NCI-H1105 (cell line): ENCODE data around the gene PANK4.

ENCODE experiments used
- DNase-seq: peaks from one replicate; lab custom pipeline; 2025; lab: John Stamatoyannopoulos, UW

The PANK4 gene

DNA sequence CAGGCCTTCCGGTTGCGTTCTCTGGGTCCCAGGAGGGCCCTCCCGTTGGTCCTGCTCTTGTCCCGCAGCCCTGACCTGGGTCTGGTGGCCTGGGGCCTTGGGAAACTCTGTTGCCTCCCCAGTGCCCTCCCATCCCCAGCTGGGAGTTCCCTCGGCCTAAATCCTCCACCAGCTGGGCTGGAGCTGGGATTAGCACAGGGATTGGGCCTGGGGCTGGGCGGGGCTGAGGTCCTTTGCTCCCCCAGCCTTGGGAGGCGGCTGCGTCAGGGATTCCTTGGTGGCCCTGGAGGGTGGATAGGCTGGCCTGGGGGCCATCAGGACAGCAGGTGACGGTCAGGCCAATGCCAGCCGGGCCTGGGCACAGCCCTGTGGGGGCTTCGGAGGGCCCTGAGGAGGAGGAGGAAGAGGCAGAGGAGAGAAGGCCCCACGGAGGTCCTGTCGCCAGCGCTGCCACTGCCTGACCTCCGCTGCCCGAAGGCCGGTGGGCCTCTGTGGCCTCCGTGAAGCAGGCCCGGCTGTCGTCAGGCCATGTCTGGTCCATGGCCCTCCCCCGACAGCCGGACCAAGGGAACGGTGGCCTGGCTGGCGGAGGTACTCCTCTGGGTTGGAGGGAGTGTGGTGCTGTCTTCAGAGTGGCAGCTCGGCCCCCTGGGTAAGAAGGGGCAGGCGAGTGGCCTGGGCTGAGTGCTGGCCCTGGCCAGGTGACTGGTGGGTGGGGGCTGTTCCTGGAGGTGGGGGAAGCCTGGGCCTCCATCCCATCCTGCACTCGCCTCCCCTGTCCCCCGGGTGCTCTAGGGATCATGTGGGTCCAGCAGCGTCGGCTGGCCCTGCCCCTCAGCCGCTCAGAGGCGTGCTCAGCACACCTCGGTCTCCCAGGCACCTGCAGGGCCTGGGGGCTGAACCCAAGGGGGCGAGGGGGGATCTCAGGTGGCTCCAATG lies 50.1 kb downstream of the PANK4 start, which contains the start of gene PLCH2:
TSS of gene PLCH2 (plus strand) at position 229 of the 939 bp plus-strand sequence. CDS start at position 529, 300 bp downstream.
- no peak for DNase-seq

DNA sequence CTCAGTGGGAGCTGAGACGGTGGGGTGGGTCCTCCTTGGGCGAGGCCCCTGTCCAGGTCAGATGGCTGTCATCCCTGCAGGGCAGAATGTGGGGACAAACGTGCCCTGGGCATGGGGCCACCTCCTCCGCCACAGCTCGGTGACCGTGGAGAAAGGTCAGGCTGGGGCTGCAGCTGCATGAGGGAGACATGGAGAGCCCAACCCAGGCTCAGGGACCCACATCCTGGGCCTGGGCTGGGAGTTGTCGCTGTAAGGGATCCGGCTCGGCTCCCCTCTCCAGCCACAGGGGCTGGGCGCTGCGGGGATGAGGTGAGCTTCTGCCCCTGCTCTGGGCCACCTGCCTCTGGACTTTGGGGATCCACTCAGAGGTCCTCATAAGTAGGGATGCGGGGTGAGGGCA lies 50.8 kb downstream of the PANK4 start:
- no peak for DNase-seq

DNA sequence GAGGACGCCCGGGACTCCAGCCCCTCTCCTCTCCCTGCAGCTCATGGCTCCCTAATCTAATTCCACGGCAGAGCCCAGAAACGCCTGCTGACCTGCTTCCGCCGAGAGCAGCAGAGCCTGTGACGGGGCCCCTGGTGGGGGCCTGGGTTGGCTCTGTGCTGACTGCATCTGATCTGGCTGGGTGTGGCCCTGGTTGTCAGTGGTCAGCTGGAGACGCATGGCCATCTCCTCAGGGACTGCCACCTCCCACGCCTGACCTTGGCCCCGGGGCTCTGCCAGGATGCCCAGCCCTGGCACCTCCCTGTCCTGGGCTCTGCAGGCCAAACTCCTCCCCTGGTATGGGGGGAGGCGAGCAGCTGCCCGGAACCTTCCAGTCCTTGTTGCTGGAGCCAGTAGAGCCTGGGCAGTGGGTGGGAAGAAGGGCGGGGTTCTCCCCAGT lies 51.4 kb downstream of the PANK4 start:
- no peak for DNase-seq

DNA sequence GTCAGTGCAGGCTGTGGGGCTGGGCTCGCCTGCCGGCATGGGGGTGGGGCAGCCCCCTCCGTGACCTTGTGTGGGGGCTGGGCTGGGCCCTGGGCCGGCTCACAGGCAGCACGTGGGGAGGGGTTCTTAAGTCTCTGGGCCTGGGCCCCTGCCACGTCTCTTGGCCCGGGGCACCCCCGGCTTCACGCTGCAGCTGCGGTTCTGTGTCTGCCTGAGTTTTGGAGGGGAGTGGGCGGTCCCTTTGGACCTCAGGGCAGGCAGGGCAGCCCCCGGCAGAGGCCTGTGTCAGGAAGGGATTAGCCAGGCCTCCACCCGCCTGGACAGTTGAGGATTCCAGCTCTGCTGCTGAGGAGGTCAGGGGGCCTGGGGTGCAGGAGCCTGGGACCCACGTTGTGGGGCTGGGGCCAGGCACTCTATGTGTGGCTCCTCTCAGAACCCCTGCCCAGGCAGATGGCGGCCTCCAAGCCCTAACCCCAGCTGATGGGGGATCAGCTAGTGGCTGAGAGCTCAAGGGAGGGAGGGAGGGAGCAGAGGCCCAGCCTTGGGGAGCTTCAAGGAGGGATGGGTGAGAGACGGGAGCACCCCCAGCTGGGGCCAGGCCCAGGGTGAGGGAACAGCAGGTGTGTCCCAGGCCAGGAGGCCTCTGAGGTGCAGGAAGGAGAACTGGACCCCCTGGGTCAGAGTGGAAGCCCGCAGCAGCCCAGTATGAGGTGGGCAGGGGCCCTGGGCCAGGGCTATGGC lies 52.1 kb downstream of the PANK4 start:
- DNase-seq, result no peak

DNA sequence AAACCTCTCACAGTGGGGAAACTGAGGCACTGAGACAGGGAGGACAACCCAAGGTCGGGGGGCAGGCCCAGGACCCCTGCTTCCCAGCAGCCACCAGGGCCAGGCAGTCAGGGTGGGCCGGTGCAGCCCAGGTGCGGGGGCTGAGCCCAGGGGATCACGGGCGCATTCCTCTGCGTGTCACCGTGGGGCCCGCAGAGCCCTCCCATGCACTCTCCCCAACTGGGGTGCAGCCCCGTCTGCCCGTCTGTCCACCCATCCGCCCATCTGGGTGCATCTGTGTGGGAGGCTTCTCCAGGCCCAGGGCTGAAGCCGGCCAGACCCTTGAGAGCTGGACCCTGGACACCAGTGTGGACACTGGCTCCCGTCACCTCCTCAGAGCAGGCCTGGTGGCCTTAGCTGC lies 53.2 kb downstream of the PANK4 start:
- DNase-seq, result no peak

DNA sequence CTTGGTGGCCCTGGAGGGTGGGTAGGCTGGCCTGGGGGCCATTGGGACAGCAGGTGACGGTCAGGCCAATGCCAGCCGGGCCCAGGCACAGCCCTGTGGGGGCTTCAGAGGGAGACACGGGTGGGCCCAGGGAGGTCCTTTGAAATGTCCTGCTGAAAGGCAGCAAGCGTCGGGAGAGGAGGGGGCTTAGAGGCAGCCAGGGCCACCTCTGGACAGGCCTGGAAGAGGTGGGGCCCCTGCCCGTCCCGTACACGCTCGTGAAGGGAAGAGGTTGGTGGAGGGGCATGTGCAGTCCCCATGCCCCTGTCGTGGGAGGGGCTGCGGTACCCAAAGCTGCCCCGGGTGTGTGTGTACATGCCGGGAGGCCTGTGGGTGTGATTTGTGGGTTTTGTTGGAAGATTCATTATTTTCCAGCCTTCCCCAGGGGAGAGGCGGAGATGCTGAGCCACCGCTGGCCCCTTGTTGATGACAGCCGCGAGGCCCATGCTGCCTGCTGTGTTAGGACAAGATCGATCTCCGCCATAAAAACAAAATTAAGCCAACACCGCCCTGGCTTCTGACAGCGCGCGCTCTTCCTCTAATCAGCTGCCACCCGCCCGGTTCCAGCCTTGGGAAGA lies 53.7 kb downstream of the PANK4 start:
- no peak for DNase-seq

DNA sequence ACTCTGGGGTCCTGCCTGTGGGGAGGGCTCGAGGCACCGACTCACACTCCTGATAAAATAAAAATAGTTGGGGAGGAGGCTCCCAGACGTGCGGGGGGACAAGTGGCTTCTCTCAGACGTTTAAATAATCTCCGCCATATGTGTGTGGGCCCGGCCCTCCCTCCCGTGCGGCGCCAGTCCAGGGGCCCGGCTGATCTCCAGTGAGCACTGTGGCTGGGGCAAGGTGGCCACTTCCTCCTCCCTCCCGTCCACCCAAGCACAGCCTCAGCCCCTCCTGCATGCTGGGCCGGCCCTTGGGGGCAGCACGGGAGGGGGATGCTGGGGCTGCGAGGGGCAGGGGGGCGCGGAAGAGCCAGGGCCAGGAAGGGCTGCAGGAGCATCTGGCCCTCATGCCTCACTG lies 54.3 kb downstream of the PANK4 start:
- no peak for DNase-seq

DNA sequence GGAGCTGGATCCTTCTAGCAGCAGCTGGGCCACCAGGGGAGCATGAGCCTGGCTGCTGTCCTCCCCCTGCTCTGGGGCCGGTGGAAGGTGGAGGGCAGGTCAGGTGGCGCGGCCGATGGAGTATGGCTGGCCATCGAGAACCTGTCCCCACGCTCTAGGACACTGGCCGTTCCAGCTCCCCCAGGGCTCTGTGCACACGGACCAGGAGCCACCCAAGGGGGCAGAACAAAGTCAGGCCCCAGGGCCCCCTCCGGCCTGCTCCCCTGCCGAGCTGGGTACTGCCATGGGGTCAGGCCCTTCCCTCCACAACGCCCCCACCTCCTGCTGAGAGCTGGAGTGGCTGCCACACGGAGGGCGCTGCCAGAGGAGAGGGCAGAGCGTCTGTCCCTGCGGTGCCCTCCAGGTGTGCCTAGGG lies 54.8 kb downstream of the PANK4 start:
- no peak for DNase-seq

DNA sequence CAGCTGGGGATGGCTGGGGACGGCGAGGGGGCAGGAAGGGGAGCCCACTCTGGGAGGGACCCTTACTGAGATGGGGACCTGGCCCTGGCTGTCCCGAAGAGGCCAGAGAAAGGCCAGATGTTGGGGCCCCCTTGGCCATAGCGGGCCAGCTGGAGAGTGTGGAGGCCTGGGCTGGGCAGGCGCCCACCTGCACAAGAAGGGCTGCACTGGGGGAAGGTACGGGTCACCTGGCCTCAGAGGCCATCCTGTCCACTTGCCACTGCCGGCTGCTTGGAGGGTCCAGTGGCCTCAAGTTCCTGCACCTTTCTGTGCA lies 55.3 kb downstream of the PANK4 start:
- DNase-seq, result no peak

DNA sequence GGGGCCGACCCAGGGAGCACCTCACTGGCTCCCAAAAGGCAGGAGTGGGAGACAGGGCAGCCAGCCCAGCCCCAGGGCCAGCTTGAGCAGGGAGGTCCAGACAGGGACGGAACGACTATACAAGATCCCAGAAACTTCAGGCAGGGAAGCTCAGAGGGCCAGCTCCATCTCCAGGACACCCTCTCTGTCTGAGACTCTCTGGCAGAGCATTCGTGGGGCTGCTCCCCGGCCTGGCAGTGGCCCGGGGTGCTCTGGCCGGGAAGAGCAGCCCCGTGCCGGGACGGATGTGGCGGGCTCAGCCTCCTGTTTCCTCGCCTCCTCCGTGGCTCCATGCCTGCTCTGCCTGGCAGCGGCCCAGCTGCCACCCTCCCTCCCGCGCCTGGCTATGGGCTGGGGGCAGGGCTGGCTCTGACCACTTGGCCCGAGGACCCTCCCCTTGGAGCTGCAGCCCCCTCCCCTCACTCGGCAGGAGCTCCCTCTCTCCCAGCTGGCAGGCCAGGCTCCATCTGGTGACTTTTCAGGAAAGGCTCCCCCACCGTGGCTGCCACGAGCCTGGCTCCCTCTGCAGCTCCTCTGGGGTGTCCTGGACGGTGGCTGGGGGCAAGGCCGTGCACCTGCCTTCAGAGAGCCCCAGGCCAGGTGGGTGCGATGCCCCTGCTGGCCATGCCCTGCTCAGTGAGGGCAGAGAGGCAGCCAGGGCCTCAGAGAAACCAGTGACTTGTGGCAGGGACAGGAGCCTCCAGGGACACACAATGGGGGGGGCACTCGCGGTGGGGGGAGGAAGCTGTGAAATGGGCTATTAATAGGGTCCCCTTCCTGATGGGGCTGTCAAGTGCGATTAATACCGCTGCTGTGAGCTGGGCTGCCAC lies 55.9 kb downstream of the PANK4 start:
- DNase-seq, result no peak

DNA sequence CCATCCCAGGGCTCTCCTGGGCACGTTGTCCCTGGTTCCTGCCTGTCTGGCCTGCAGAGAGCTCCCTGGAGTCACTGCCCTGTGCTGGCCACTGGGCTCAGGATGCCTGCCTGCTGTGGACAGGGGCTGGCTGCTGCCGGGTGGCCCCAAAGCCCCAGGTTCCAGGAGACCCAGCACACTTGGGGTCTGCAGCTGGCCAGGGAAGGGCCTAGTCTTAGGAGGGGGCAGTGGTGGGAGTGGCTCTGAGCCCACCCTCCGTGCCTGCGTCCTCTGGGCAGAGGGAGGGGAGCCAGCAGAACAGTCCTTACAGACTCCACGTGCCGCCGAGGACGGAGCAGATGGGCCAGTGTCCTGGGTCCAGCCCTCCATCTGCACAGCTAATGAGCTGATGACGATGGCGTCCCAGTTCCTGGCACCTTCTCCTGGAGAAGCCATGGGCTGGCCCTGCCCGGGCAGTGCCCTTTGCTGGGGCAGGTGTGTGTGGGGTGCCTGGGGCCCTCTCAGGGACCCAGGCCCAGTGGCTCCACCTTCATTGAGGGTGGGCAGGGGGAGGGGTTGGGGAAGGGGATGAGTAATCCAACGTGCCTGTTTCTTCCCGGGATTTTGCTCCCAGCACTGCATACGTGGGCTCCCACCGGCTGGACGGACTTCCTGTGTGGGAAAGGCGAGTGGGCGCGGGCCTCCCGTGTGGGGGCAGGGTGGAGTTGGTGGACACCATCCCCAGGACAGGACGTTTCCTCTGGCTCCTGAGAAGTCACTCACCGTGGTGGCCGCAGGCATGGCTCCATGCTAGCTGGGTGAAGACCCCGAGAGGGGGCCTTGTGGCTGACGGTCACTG lies 57.1 kb downstream of the PANK4 start:
- DNase-seq, result no peak

DNA sequence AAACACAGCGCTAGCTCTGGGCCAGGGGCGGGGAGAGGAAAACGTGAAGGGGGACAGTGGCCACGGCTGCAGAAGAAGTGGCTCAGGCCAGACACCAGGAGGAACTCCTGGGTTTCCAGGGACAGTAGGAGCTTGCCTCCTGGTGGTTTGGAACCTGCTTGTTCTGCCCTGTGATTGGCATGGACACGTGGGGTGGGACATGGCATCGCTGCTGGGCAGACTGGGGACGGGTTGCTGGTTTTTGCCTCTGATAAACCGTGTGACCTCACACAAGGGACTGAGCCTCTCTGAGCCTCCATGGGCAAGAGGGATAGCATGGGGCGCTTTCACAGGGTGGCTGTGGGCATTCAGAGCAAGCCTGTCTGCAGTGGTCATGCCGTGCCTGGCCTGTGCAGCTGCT lies 57.9 kb downstream of the PANK4 start:
- DNase-seq, result no peak

DNA sequence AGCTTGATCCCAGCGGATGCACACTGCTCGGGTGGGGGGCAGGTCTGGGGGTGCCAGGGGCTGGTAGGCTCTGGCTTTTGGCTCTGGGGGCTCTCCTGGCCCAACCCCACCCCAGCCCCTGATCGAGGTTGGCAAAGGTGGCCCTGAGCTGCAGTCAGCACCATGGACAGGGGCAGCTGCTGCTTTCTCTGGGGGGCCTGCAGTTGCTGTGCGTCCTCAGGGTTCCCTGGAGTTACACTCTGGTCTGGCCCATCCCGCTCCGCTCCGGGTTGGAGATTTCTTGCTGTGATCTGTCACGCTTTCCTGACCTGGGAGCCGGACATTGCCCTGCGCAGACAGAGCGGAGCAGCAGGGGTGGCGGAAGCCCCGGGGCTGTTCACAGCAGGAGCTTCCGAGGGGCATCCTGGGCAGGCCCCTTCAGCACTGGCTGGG lies 58.3 kb downstream of the PANK4 start:
- DNase-seq, result no peak

DNA sequence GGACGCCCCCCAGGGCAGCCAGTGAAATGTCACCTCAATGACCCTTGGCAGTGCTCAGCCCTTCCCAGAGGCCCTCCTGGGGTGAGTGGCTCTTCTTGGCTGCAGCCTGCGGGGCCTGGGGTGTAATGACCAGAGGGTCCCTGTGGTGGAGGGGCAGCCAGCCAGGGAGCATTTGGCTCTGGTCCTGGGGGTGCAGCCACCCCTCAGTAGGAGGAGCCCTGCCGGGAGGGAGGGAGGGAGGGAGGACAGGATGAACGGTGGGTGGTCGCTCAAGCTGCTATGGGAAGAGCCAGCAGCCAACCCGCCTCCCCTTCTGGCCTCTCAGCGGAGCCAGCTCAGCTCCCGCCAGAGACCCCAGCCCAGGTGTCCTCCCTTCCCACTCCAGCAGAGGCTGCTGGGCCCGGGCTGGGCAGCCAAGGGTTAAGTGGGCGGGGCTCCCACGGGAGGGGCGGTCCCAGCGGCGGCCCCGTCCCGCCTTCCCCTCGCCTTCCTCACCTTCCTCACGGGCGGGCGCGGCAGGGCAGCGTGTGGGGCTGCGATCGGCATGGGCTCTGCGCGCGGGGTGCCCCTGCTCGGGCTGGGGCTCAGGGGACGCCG lies 59.3 kb downstream of the PANK4 start:
- DNase-seq, result no peak

DNA sequence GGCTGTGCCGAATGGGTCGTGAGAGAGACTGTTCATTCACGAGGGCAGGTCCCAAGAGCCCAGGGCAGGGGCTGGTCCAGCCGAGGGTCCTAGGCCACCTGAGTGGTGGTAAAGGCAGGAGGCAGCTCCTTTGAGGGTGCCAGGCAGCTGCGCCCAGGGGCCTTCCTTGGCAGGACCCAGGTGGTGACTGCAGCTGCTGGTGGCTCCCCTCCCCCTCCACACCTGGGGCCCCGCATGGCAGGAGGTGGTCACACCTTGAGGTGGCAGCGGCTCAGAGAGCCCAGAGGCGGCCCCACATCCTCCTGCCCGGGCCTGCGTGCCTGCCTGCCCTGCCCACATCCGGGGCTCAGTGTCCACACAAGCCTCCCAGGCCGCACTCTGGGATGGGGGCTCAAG lies 60.1 kb downstream of the PANK4 start:
- DNase-seq, result no peak

DNA sequence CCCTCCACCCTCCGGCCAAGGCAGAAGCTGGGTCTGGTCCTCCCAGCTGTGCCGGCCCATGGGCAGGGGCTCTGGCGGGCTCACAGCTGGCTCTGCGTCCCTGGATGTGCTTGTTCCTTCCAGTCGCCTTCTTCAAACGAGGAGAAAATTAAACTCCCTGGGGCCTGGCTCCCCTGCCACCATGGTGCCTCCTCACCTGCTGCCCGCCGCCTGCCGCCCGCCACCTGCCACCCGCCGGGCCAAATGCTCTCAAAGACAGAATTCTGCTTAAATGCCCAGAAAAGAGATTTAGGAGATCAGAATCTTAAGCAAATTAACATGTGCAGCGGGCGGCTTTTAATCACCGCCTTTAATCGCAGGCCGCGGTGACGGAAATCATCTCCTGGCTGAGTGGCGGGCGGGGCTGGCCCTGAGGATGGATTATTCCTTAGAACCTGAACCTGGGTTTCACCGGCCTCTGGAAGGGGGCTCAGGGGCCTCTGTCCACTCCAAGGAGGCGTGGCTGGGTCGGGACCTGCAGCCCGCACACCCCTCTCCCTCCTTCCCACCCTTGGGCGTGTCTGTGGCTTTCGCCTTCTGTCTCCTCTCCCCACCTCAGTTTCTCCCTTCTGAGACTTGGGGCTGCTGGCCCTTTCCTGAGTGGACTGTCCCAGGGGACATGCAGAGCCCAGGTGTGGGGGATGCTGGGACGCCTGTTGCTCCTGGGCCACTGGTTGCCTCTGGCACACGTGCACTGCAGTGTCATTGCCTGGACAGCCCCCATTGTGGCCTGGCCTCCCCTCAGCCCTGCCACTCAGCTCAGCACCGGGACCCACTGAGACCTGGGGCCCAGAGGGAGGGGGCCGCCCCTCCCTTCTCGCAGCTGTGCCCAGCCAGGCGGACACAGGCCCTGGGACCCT lies 60.8 kb downstream of the PANK4 start:
- DNase-seq, result no peak

DNA sequence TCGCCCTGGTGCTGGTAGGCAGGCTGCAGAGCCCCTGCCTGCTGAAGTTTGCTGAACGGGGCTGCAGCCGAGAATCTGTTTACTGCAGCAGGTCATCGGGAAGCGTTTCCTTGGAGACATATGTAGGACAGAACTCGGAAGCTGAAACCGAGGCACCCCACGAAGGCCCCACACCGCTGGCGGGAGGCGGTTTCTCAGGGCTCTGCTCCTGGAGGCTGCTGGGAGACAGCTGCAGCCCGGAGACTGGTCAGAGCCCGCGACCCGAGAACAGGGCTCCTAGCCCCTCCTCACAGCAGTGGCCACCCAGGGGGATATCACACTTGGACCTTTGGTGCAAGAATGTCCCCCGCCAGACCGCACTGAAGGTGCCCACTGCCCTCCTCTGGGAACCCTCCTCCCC lies 63.0 kb downstream of the PANK4 start:
- no peak for DNase-seq

DNA sequence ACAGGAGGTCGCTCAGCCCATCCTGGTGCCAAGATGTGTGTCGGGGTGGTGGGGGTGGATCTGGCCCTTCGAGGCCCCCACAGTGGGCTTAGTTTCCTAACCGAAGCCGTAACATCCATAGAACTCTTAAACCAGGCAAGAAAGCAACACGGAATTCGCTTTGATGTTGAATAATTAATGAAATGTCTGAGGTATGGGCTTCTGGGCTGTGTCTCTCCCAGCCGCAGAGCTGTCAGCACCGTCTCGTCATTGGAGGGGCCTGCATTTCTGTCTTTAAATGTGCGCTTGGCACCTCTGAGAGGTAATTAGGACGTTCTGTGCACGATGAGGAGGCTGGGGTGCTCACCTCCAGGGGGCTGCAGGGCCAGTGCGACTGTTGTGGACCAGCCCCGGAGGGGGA lies 63.6 kb downstream of the PANK4 start:
- DNase-seq, result no peak

DNA sequence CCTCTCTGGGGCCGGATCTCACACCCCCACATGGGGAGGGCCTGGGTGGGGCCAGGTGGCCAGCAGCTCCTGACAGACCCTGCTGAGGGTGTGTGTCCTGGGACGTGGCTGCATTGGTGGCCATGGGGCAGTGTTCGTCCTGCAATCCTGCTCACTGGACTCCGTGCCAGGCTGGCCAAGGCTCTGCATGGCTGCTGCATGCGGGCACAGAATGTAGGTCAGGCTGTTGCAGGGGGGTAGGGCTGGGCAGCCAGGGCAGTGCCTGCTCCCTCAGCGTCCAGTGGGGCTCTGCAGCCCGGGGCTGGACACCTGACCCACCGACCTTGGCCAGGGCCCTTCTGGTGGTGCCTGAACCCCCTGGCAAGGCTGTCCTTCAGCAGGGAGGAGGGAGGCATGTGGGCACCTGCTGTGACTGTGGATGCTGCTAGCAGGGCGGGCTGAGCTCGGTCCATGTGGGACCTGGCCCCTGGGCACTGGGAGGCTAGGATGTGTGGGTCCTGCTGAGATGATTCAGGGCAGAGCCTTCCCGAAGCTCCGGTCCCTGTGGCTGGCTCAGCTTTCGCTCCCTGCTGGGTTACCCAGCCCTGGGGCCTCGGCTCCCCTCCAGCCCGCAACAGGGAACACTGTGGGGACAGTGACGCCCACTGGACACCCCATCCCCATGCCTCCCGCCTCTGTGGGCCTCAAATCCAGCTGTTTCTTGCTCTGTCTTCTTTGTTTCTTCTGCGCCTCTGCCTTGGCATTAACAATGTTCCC lies 65.2 kb downstream of the PANK4 start:
- no peak for DNase-seq
